Activated T-cell treated with anti-CD3 and anti-CD28 coated beads for 24 hours (primary cell): ENCODE measurements around the gene TCF4.

ENCODE experiments used
- DNase-seq: peaks from one replicate; pipeline ENCODE4 v3.0.0-alpha.2; 2020; ENCODE audit warnings: low read depth

Gene TCF4

DNA sequence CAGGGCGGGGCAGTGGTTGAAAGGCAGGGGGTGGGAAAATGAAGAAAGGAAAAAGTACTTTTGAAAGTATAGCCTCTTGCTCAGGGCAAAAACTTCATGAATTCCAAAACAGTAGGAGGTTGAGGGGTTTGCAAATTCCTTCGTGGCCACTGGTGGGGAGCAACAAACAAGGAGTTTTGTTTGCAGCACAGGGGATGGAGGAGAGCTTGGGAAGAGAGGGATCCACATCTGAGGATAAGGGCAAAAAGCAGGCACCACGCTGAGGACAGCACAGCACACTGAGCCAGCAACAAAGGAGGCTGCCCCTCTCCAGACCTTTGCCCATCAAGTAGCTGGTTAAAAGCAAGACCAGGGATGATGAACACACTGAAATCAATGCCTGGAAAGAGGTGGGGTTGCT is 148.9 kb downstream of the TCF4 start:
- no peak for DNase-seq

DNA sequence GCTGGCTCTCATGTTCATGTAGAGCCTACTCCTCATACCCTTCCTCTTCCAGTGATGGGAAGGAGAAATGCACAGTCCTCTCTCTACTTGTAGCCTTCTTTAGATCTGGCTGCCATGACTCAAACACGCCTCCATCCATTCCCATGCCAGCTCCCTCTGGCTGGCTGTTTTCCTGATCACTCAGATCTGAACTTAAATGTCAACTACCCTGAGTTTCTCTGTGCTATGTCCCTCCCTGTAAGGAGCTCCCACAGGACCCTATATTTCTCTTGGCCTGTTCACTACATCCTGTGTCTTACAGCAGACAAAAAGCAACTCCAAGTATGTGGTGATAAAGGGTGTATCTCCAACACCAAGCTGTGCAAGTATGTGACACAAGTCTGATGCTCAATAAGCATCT is 152.4 kb downstream of the TCF4 start:
- no peak for DNase-seq

DNA sequence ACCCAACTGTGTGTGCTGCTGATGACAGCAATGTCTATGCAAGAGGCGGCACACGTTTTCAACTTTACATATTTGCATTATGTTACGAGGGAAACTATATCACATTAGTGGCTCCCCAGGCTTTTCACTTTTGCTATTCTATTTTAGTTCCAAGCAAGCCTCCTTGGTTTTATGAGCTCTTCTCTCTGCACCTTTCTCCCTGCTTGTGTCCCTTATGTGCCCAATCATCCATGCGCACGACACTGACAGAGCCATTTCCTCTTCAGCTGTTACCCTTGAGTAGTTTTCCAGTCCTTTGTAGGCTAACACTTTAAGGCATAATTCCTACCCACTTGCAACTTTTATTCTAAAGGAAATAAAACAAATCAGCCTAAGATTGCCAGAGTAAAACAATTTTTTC is 154.3 kb downstream of the TCF4 start:
- no peak for DNase-seq

DNA sequence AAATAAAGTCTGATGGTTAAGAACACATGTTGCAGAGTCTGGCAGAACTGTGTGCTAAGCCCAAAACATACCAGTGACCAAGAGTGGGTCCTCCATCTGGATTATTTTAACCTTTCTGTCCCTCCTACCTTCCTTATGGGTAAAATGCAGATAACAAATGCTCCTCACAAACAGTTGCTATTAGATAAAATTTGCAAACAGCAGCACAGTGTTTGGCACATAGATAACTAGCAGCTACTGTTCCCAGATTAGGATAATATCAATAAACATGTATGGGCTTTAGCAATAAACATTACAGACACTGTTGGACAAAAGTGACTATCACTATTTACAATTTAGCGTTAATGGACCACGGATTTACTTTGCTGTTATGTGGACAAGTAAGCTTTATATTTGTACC is 154.9 kb downstream of the TCF4 start:
- DNase-seq = no peak

DNA sequence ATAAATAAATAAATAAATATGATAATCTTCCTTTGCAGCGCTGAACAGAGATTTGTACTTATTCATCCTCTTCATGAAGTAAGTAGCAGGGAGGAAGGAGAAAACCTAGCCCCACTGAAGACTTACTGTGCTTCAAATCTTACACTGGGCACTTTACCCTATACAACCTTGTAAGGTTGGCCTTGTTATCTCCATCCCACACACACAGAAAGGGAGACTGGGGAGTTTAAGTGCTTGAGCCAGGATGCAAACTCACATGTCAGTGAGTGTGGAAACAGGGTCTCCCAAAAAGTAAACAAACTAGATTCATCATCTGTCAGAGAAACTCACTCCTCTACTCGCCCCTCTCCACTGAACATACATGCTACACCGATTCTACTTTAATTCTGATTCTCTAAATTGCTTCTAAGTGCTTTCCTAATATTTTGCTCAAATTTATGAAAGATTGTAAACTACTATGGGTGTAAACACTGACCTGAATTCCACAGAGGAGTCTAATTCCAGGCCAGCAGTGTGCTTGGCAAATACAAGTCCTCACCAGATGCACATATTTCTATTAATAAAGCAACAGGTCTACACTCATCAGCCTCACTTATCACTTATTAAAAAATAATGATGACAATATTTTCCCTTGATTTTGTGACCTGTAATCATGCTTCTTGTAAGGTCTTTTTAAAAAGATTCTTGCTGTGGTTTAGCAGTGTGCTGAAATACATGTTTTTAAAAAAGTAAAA is 155.5 kb downstream of the TCF4 start:
- no peak for DNase-seq

DNA sequence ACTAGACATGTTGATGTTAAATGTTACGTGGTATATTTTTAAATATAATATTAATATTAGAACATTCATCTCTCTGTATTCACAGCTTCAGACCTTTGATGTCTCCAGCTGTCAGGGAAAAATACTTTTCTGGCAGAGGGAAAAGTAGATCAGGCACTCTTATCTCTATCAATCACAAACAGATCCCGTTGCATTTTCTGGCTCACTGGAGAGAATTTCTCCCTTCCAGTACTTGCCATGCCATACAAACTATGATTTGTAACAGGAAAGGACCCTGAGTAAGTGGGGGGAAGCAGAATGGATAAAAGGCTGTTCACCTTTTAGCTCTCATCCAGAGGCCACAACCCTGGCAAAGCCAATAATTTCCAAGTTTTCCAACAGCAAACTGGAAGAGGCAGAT is 158.0 kb downstream of the TCF4 start:
- DNase-seq = no peak

DNA sequence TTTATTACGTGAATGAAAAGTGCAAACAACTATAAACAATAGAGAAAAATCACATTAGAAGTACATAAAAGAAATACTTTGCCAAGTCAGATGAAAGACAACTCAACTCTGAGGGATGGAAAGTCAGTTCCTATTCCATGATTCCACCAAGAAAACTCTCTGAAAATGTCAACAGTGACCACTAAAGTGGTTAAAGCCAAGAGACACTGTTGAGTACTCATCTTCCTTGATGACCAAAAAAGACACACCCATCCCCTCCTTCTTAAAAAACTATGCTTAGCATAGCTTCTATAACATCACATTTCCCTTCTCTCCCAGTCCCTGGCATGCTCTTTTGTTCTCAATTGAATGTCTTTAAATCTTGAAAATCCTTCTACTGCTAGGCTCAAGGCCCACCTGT is 160.0 kb downstream of the TCF4 start:
- no peak for DNase-seq

DNA sequence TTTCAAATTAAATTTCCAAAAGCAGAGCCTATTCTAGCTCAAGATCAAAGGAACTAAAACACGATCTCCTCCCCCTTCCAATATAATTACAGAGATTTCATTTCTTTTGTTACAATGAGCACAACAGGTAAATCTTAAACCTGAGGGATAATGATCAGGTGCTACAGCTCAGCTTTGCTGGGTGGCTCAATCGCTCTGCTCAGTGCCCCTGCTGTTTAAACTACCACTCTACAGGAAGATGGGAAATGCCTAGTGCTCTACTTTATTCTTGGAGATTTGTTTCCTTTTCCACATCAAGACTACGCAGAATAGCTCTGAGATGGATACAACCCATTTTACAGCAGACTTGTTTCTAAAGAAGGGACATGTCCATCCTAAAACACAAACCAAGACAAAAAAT is 162.3 kb downstream of the TCF4 start:
- no peak for DNase-seq

DNA sequence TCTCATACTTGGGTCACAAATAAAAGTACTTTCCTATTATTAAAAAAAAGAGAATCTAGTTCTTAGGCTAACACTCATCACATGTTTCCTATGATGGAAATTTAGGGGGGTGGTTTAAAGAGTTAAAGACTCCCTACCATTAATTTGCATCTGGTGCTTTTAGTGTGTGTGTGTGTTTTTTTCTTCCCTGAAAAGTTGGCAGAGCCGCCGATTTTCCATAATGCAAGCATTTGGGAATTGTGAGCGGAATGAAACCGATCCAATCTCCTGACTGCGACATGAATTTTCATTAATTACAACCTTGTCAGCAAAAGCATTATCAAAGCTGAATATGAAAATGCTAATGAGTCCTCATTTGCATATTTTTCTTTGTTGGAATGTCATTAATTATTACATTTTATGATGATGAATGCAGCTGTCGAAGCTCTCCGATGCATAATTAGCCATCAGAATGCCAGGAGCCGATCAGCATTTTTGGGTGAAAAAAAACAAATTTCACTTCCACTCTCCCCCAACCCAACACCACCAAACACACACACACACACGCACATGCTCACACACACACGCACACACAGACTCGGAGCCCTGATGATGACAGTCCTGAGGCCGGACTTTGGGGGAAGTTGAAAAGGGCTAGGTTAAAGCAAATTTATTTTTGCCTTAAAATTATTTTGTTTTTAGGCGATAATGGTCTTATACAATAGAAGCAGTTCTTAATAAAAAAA is 165.4 kb downstream of the TCF4 start:
- no peak for DNase-seq

DNA sequence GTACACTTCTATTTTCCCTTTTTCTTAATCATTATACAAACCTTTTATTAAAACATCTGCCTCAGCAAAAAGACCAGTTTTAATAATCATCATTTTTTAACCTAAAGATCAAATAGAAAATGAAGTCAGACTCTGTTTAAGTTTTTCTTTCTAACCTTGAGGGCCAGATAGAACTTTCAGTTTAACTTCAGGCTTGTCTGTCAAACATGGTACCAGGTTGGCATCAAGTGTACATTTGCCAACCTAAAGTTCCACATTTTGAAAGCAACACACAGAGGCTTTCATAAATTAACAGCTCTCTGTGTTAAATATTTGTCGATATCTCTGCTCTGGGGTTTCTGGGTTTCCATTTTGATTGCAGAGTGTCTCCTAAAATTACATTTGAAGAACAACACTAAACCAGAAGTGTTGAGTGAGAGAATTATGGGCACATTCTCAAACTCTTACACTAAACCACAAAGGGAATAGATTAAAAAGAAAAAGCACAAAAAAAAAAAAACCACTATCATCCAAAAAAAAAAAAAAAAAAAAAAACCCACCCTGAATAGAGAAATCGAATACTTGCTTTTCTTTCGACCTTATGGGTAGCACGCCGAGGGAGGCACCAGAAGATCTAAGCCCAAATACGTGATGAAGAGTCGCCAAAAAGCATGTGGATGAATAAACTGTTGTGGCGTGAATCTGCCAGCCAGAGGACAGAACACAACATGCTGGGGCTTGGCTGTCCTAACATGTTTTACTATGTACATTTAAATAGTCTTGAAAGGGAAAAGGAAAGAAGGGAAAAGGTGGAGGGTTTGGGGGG is 166.2 kb downstream of the TCF4 start:
- no peak for DNase-seq

DNA sequence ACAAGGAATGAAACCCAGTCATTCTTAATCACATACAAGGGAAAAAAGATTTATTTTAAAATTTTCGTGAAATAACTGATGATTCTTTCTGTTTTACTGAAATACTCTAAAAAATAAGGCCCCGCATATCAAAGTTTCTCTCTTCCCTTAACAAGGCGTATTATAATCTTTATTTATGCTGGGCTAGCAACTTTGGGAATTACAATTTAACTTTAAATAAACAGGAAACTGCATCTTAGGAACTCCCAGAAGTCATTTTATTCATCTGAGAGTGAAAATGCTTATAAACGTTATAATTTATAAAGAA is 166.7 kb downstream of the TCF4 start:
- DNase-seq = no peak

DNA sequence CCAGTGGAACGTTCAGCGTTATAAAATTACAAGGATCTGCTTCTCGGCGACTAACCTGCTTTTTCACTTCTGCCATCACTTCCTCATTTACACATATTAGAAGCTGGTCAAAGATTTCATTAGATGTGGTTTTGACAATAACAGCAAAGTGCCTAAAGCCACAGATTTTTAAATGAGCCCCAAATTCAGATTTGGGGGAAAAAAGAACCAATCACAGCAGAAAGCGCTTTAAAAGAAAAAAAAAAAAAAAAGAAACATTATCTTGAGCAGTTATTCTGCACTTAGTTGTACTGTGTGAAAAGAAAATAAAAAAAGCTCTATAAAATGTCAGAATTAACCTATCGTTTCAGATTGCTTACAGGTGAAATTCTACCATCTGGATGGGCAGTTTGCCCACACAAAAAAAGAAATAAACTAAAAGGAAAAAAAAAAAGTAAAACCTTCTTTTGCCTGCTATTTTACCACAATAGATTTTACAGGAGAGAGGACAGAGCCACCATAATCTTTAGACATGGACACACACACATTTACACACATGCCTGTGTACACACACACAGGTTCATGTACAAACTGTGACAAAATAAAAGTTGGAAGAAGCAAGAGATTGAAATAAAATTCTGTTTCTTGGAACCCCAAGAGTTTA is 167.2 kb downstream of the TCF4 start:
- no peak for DNase-seq

DNA sequence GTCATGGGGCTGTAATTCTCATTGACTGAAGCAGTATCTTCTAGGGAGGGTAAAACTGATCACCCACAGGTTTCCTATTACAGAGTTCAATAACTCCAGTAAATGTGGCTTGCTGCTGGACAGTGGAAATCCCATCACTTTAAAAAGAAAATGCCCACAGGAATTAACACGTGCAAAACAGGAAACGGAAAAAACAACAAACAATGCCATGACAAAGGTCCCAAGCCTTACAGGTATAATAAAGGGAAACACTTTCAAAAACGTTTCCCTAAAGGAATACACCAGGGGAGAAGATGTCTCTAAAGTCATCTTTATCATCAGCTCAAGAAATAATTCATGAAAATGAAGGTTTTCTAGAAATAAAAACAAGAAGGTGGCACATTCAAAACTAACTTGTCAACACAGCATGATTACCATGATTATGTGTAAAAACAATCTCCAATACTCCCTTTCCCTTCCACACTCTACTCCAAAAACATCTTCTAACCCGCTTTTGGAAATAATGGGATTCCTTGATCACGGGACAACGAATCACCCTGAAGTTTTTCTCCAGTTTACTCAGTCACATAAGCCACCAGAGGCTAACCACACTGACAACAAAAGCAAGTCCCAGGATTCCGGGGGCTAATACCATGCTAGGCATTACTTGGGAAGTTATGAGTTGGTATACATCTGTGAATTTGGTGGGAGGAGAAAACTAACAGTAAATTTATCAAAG is 167.9 kb downstream of the TCF4 start:
- no peak for DNase-seq

DNA sequence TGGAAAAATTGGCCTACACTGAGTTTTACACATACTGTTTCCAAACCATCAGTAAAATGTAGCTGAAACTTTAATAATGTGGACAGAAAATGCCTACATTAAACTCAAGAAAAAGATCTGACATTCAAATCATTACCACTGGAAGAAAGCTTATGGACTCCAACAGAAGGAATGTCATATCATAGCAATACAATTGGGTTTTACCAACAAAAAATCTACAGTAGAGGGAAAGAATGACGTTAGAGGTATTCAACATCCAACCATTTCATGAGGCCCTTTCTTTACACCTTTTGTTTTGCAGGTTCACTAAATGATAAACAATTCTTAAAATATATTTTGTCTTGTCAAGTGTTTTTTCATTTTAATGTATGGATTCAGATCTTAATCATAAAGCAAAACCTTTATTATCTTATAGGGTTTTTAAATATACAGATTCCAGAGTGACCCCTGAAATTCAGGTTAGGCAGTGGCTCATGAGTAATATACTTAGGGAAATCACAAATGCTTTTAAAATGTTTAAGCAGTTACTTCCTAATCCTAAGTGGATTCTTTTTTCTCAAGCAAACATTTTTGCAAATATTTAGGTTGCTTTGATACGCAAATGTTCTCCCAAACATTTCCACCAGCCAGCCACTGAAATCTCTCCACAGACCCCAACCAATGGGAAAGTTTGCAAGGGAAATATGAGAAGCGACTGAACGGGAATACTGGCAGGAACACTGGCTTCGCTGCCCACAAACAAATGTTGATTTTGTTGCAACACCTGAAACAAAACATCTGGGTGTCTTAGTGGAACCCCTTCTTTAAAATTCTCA is 168.7 kb downstream of the TCF4 start:
- no peak for DNase-seq

DNA sequence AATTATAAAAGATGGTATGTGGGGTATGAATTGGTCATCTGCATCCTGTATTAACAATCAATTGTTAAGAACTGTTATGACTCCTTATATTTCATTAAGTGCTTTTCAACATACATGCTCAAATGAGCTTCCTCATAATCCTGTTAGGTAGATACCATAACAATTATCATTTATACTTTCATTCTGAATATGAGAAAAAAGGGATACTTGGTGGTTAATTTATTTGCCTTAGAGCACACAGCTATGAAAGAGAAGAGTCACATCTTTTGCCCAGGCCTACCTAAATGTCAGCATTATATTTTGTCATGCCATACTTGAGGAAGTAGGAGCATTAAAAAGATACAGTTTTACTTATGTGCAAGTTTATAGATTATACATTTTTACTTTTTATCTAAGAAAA is 169.6 kb downstream of the TCF4 start:
- DNase-seq = no peak

DNA sequence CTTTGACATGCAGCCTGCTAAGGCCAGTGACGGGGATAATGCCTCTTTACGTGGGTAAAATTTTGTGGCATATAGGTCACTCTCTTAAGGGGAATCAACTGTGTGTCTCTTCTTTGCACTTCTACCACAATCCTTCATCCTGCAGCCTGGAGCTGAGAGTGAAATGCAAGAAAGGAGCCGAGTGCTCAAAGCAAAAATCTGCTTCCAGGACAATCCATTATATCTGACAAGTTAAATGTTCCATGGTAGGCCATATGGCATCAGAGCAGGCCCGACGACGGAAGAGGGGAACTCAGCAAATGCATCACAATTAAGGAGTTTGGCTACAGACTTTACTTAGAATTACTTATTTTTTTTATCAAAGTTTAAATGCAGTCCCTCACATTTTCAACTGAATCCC is 171.2 kb downstream of the TCF4 start:
- DNase-seq = no peak

DNA sequence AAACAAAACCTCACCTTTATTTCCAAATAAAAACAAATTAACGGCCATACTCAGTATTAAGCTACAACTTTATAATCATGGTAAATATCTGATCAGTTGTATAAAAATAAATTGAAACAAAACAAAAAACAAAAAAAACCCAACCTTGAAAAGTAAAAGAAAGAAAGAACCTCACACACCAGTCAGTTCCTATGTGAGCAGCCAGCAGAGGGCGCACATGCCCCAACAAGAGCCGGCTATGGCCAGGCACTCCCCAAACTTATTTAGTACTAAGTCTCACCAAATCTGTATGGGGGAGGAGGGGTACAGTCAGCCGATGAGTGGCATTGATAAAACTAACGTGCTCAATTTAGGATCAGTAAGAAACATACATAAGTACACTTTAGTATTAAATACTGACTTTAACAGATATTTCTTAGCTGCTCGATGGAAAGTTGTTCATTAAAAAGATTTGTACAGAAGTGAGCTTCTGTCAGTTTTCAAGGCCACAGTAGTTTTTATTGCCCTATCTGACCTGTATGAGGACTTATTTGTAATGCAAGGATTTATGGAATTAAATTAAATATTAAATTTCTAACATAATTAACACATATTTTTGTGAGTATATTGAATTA is 172.6 kb downstream of the TCF4 start:
- DNase-seq = peak; percentile 57

DNA sequence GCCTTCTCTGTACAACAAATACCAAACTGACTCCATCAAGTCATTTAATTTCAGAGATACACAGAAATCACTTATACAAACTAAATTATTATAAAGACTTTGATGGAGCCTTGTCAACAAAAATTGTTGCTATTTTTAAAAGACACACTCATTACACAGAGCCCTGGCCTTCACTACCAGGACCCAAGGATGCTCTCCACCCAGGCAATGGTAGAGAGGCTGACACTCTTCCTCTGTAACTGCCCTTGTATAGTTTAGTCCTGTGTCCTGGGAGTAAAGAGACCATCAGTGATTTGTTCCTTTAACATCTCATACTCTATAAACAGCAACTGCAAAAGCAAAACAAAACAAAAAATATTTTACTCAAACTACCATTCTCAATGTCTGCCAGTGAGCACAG is 173.5 kb downstream of the TCF4 start:
- DNase-seq = no peak

DNA sequence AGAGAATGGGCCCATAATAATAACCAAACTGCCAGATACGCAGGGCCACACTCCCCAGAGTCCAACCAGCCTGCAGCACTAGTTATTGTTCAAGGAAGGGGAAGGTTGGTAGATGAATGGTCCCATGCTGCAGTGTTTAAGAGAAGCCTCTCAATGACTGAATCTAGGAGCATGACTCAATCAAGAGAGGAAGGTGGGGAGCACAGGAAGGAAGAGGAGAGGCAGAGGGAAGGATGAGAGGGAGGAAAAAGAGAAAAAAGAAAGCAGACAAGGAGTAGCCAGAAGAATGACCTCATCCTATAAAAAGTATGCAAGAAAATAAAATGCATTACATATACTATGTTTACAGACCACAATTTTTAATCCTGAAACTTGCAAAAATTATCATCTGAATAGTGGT is 174.5 kb downstream of the TCF4 start:
- DNase-seq = no peak

DNA sequence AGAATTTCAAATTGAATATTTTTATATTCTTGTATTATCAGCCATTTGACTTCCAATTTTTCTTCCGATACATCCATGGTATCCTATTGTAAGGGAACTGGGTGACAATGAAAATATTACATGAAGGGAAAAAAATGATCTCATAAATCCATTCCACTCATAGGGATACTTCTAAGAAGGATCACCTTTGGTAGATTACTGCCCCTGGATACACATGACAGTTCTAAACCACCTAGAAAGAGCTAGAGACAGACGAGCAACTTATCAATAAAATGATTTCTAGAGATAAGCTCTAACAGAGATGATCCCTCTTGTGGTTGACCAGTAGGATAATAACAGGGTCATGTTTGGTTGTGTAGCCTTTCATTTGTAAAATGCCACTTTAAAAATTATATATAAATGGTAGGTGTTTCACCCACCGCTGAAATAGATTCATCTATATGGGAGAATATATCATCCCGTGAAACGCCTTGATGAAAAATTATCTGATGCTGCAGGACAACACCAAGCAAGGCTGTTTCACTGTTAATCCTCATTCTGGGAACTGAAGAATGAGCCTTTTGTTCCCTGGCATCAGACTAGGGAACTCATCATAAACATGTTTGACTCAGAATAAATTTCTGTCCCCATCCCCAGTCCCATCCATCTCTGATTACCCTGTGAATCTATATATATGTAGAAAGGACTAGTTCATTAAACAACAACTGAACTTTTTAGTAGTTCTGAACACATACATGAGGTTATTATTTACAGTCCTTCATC is 180.0 kb downstream of the TCF4 start:
- no peak for DNase-seq
